GM12892 (cell line): ENCODE results near the gene RETSAT.
"Not testable (repeated sequence)": the region's sequence is repeated elsewhere in the genome, so short reads cannot be mapped to it uniquely, and the experiment has no call there.

Experiments used
- DNase-seq: peaks from one replicate; pipeline ENCODE4 v3.0.0; 2011; ENCODE audit not compliant: insufficient read length
- FAIRE-seq: peaks from 2 replicates; lab custom pipeline; 2011; peaks lifted over from hg19 to GRCh38; lab: Jason Lieb, UNC
- POLR2A ChIP-seq: IDR thresholded peaks from 2 replicates; pipeline ENCODE4 v1.6.1; 2011; ENCODE audit warnings: low read depth, low read length, control low read depth
- POLR2AphosphoS5 ChIP-seq: IDR thresholded peaks from 2 replicates; pipeline ENCODE4 v1.6.1; 2011; ENCODE audit warnings: low read depth, low read length, control low read depth
- TAF1 ChIP-seq: IDR thresholded peaks from 2 replicates; pipeline ENCODE4 v1.6.1; 2011; ENCODE audit warnings: low read depth, mild to moderate bottlenecking, control low read depth, low read length, borderline replicate concordance

The RETSAT gene

GRCh38 chr2:85344356-85344954 is 9.9 kb downstream of the RETSAT start:
- FAIRE-seq (no peak), DNase-seq (no peak)
- no peak for TF ChIP-seq POLR2AphosphoS5
- TF ChIP-seq TAF1 = no peak
- TF ChIP-seq POLR2A = no peak

DNA sequence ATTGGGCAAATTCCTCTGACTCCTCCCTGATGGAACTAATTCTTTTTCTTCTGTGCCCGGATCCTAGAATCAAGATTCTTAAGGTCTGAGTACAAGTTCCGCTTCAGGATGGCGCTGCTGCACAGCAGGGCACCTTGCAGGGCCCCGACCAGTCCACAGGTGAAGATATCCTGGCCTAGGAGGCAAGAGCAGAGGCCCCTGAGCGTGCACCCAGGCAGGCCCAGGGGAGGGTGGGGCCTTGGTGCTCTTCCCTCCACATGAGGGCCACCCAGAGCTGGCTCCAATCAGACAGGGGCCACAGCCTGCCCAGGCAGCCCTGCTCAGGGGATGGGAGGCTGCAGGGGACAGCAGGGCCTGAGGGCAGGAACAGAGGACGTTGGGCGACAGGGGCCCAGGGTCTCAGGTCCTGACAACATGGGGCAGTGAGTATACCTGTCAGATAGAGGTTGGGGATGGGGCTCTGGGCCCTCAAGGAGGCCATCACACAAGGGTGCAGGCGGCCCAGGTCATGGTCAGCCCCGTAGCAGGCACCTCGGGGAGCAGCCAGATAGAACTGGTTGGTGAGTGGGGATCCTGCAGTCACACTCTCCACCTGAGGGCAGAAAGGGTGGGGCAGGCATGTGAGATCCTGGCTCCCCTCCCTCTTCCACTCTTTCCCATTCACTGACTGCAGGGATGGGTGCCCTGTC is 11.0 kb downstream of the RETSAT start:
- not testable (repeated sequence) for FAIRE-seq, DNase-seq

GRCh38 chr2:85342156-85342555 is 12.2 kb downstream of the RETSAT start:
- TF ChIP-seq POLR2A (no peak), TAF1 (no peak), POLR2AphosphoS5 (no peak)

DNA sequence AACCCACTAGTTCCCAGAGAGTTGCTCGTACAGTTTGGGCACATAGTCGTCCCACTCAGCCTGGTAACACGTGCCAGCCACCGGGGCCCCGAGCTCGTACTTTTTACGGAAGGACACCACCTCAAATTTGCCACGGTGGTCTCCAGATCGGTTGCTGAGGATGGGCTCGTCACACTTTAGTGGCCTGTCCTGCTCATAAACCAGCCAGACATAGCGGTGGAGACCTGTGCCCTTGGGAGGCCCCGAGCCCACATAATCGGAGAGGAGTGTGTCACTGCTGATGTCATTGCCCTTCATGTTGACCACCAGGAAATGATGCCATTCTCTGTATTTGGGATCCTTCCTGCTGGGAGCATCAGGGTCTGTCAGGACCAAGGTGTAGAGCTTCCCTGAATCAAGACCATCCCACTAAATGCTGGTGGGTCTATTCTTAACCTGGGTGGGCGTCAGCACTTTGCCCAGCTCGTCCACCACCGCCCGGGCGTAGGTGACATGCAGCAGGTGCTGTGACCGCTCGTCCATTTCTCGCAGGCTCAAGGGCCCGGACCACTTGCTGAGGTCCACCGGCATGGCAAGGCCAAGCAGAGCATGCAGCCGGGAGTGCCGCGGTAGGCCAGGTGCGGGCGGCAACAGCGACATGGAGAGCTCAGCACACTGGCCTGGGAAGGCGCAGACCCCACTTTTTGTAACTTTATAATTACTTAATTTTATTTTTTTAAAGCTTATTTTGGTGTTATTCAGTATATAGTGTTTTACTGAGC is 12.9 kb downstream of the RETSAT start:
- no peak for FAIRE-seq
- no peak for DNase-seq
- TF ChIP-seq POLR2AphosphoS5 (0 out of 2 replicates have a peak, but pooled peaks have one; percentile 26), POLR2A (no peak)

More at GRCh38 chr2:85342156-85342555, 12.2 kb downstream of the RETSAT start:
- FAIRE-seq (no peak), DNase-seq (no peak)

DNA sequence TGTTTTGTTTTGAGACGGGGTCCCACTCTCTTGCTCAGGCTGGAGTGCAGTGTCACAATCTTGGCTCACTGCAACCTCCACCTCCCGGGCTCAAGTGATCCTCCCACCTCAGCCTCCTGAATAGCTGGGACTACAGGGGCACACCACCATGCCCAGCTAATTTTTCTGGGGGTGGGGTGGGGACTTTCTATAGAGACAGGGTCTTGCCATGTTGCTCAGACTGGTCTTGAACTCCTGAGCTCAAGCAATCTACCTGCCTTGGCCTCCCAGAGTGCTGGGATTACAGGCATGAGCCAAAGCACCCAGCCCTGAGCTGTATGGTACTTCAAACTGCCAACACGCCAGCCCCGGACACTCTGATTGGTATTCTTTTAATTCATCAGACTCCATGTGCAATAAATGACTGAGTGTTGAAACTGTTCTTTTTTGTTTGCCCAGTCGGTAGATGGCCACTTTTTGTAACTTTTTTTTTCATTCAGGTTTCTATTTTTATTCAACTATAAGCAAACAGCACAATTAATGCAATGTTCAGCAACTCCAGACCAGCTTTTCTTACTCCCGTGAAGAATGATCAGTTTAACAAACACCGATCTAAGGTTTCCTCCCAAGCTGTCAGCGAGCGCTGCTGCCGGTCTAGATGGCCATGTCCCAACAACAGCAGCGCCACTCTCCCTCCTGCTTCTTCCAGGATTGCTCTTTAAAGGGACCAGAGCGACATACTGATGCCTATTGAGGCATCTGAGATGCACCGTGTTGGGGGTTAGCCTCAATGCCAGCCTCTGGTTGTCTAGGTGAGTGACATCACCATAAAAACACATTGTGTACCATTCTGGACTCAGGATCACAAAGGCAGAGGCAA is 14.1 kb downstream of the RETSAT start:
- no peak for DNase-seq
- no peak for FAIRE-seq
- no peak for TF ChIP-seq TAF1
- TF ChIP-seq POLR2A = no peak
- TF ChIP-seq POLR2AphosphoS5 = no peak

- TF ChIP-seq POLR2A (no peak), TAF1 (no peak), POLR2AphosphoS5 (no peak)
- FAIRE-seq = no peak
- DNase-seq = no peak
These were observed 19.4 kb downstream of the RETSAT start for GRCh38 chr2:85334928-85335327.

GRCh38 chr2:85333877-85334276 is 20.5 kb downstream of the RETSAT start:
- not testable (repeated sequence) for FAIRE-seq, DNase-seq

- TF ChIP-seq POLR2A (no peak), POLR2AphosphoS5 (no peak), TAF1 (no peak)
- FAIRE-seq (peak; percentile 38), DNase-seq (no peak)
These were observed 23.3 kb downstream of the RETSAT start for GRCh38 chr2:85330839-85331636.

- not testable (repeated sequence) for FAIRE-seq, DNase-seq
These were observed 24.6 kb downstream of the RETSAT start for GRCh38 chr2:85329701-85330100.

DNA sequence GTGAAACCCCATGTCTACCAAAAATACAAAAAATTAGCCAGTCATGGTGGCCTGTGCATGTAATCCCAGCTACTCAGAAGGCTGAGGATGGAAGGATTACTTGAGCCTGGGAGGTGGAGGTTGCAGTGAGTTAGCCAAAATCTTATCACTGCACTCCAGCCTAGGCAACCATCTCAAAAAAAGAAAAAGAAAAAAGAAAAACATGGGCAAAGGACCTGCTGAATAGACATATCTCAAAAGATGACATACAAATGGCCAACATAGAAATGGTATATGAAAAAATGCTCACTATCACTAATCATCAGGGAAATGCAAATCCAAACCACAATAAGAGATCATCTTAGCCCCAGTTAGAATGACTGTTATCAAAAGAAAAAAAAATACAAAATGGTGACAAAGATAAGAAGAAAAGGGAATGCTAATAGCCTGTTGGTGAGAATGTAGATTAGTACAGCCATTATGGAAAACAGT is 25.1 kb downstream of the RETSAT start:
- DNase-seq (no peak), FAIRE-seq (no peak)
- no peak for TF ChIP-seq POLR2AphosphoS5
- no peak for TF ChIP-seq TAF1
- TF ChIP-seq POLR2A = no peak

GRCh38 chr2:85327822-85328617 is 26.3 kb downstream of the RETSAT start, which contains the start of gene TGOLN2:
Gene TGOLN2, minus strand, starts transcription at chr2:85327989. Its CDS starts 27 bp downstream, at chr2:85327962.
- TF ChIP-seq TAF1 (peak; percentile 86), POLR2AphosphoS5 (peak; percentile 98), POLR2A (peak; percentile 99)
- FAIRE-seq = peak; percentile 91
- DNase-seq = peak; percentile 92
